ENCODE data around the gene PPID. TPM values are rescaled to one million over a fixed set of nuclear protein-coding genes. Genes with fewer than 3 reads are reported as not detected.

PPID gene
- total RNA-seq, 4 donors from 2014 or later, result 30.1 to 81.8 (median 40.6) TPM

GRCh38 chr4:158739600-158739999 is 16.4 kb upstream of the PPID start:
- in situ Hi-C loops (cut with MboI; ENCODE audit: low sequenced_read_pairs in 4 of 4), result loop anchor here in 3 of 4 donors (10.0 to 25.0 kb wide), 4 partner anchors 105 to 698 kb away; no protein-coding TSS in a partner anchor
- Histone ChIP-seq H3K4me1 (no peaks in the 10 kb centered on the region), H3K36me3 (no peaks in the 10 kb centered on the region), H3K27me3 (no peaks in the 10 kb centered on the region), H3K4me3 (no peak overlapping the region), H3K27ac (no peak overlapping the region), H3K9me3 (peaks cover 0 to 2% (median 0%) of the 10 kb centered on the region in 3 donors)
- TF ChIP-seq, protein P1, sequence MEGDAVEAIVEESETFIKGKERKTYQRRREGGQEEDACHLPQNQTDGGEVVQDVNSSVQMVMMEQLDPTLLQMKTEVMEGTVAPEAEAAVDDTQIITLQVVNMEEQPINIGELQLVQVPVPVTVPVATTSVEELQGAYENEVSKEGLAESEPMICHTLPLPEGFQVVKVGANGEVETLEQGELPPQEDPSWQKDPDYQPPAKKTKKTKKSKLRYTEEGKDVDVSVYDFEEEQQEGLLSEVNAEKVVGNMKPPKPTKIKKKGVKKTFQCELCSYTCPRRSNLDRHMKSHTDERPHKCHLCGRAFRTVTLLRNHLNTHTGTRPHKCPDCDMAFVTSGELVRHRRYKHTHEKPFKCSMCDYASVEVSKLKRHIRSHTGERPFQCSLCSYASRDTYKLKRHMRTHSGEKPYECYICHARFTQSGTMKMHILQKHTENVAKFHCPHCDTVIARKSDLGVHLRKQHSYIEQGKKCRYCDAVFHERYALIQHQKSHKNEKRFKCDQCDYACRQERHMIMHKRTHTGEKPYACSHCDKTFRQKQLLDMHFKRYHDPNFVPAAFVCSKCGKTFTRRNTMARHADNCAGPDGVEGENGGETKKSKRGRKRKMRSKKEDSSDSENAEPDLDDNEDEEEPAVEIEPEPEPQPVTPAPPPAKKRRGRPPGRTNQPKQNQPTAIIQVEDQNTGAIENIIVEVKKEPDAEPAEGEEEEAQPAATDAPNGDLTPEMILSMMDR (IDR thresholded peaks at IDR 0.05 in 4 of 5, conservative IDR thresholded peaks at IDR 0.05 in 1 of 5), result no peak
- TF ChIP-seq POLR2A (IDR thresholded peaks at IDR 0.05), result no peak
- intact Hi-C loops (cut with DNase I; ENCODE audit: low total_unique reads), result no loop called here
- no peak for ATAC-seq
- no peak for DNase-seq

DNA sequence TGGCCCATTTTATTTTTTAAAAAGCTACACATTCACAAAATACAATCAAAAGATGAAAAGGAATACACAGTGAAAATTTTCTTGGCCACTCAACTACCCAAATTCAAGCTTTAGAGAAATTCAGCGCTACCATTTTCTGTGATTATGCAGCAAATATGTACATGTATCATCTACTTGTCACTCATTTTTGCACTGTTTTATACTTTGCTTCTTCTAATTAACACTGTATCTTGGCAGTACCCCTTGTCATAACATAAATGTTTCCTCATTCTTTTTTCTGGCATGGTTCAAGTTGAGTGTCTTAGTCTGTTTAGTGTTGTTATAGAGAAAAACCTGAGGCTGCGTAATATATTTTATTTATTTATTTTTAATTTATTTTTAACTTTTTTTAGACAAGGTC is 15.7 kb upstream of the PPID start:
- intact Hi-C loops (cut with DNase I; ENCODE audit: low total_unique reads), result no loop called here
- in situ Hi-C loops (cut with MboI; ENCODE audit: low sequenced_read_pairs in 4 of 4), result loop anchor here in 3 of 4 donors (10.0 to 25.0 kb wide), 4 partner anchors 106 to 698 kb away; no protein-coding TSS in a partner anchor
- no peaks in the 10 kb centered on the region for H3K4me1 ChIP-seq
- H3K4me3 ChIP-seq, result no peak overlapping the region
- H3K9me3 ChIP-seq, result no peaks in the 10 kb centered on the region
- ATAC-seq (no peak), DNase-seq (no peak)
- no peaks in the 10 kb centered on the region for H3K27me3 ChIP-seq
- TF ChIP-seq, protein P1 (IDR thresholded peaks at IDR 0.05 in 4 of 5, conservative IDR thresholded peaks at IDR 0.05 in 1 of 5), result no peak
- no peak for TF ChIP-seq POLR2A (IDR thresholded peaks at IDR 0.05)
- no peaks in the 10 kb centered on the region for H3K36me3 ChIP-seq
- H3K27ac ChIP-seq, result no peak overlapping the region

DNA sequence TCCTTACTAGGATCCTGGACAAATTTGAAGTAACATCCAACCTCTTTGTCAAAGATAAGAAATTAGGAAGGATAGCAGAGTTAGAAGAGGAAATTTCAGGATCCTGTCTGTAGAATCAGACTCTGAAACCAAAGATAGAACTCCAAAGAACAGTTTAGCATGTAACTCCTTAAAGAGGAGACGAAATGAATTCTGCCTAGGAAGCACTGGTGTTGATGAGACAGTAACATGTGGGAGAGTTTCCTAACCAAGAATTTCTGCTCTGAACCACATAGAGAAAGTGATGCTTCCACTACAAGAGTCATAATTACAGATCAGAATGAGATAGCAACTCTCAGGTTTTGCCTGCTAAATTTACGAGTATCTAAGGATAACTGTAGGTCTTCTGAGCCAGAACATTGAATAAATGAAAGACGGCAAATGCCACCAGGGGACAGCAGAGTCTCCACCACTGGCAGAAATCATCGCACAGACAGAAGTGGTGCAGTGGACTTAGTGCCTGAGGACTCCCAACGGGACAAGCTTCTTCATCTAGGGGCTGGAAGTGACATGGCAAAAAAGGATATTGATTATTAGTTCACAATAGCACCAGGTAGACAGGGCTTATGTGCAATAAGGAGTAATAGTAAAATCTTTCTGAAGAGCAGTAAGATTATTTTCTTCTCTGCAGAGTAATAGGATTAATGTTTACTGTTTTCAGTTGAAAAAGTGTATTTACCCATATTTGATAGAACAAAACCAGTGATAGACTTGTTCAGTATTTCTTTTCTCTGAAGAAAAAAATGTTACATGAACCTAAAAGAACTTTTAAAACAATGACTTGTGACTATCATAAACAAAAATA is 6.7 kb upstream of the PPID start:
- DNase-seq (peak; percentile 10 to 55), ATAC-seq (peak; percentile 87 to 97)
- H3K4me1 ChIP-seq, result no peaks in the 10 kb centered on the region
- no peaks in the 10 kb centered on the region for H3K9me3 ChIP-seq
- H3K27me3 ChIP-seq, result no peaks in the 10 kb centered on the region
- no peak overlapping the region for H3K4me3 ChIP-seq
- no peak for TF ChIP-seq POLR2A (IDR thresholded peaks at IDR 0.05)
- TF ChIP-seq, protein P1 (IDR thresholded peaks at IDR 0.05 in 4 of 5, conservative IDR thresholded peaks at IDR 0.05 in 1 of 5), result peak; percentile 82 to 95 (median 91)
- H3K27ac ChIP-seq, result no peak overlapping the region
- H3K36me3 ChIP-seq, result no peaks in the 10 kb centered on the region
- in situ Hi-C loops (cut with MboI; ENCODE audit: low sequenced_read_pairs in 4 of 4), result loop anchor here (5.0 to 25.0 kb wide), 9 partner anchors 55 to 707 kb away; partner anchors contain the start of genes C4orf46 (in 1 of the 4), ETFDH (in 1 of the 4) and RAPGEF2 (in 1 of the 4)
- intact Hi-C loops (cut with DNase I; ENCODE audit: low total_unique reads), result loop anchor here (1.0 to 2.0 kb wide), 3 partner anchors 120 to 473 kb away; no protein-coding TSS in a partner anchor

DNA sequence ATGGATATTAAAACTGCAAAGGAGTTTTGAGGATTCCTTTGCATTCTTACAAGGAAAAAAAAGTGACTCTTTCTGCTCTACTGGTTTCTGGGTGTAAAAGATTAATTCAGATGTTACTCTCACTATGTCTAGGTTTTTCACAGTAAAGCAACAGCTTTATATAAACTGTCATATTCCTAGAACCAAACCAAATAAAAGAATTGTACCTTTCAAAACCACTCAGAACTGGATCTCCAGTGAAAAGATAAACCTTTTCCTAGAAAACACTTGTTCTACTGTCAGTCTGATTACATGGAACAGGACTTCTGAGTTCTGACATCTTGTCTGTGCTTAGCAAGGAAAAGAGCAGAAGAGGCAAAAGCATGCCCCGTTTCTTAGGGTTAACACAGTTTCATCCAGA is 5.0 kb upstream of the PPID start:
- no peak for TF ChIP-seq POLR2A (IDR thresholded peaks at IDR 0.05)
- TF ChIP-seq, protein P1 (IDR thresholded peaks at IDR 0.05 in 4 of 5, conservative IDR thresholded peaks at IDR 0.05 in 1 of 5), result no peak
- no peak overlapping the region for H3K27ac ChIP-seq
- intact Hi-C loops (cut with DNase I; ENCODE audit: low total_unique reads) (loop anchor here (2.0 kb wide), 1 partner anchor 475 kb away; no protein-coding TSS in a partner anchor), in situ Hi-C loops (cut with MboI; ENCODE audit: low sequenced_read_pairs in 4 of 4) (loop anchor here in 3 of 4 donors (10.0 to 25.0 kb wide), 4 partner anchors 53 to 709 kb away; partner anchors contain the start of genes C4orf46 (in 1 of the 3), ETFDH (in 1 of the 3) and RAPGEF2 (in 1 of the 3))
- H3K9me3 ChIP-seq, result no peaks in the 10 kb centered on the region
- no peaks in the 10 kb centered on the region for H3K36me3 ChIP-seq
- no peak for ATAC-seq
- H3K4me1 ChIP-seq, result peaks cover 0 to 6% of the 10 kb centered on the region in 2 donors
- DNase-seq, result no peak
- no peaks in the 10 kb centered on the region for H3K27me3 ChIP-seq
- no peak overlapping the region for H3K4me3 ChIP-seq
